ENCODE measurements around the gene PLCG1.
A peak's percentile ranks its signal among the peaks of the same experiment; 100 is the strongest.
"Not testable (repeated sequence)": the region's sequence is repeated elsewhere in the genome, so short reads cannot be mapped to it uniquely, and the experiment has no call there.

The PLCG1 gene

DNA sequence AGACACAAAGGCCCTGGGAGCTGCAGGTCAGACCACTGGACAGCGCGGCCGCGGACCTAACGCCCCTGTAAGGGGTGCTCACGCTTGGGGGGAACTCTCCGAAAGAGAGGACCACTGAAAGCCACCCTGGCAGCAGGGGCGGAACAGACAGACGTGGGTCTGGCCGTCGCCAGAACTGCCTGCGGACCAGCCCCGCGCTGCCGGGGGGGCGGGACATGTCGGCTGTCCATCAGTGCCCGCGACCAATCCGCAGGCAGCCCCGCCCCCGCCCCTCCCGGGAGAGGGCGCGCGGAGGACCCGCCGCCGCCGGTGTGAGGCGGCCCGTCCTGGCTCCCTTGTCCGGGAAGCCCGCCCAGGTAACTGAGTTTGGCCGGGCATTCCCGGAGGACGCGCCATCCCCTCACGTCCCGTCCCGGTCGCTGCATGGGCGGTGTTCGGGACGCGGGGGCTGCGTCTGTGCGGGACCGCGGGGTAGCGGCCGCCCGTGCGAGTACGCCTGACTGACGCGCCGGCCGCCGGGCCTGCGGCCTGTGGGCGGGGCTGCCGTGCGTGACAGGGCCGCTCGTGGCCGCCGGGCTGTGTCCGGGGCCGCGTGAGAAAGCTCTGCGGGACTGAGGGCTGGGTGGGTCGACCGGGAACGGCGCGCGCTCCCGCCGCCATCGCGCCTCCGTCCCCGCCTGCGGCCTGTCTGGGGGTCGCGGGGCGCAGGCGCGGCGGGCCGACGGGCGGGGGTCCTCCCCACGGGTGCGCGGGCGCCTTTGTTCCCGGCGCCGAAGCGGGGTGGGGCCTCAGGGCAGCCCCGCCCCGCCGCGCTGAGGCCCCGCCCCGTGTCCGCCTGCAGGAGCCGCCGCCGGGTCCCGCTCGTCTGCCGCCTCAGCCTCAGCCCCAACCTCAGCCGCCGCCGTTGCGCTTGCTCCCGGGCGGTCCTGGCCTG, at the start of gene PLCG1:
Gene PLCG1 (plus strand): TSS at position 864 of the 934 bp plus-strand sequence. CDS start 99 bp downstream, outside the sequence.
- DNase-seq: peak; percentile 80

DNA sequence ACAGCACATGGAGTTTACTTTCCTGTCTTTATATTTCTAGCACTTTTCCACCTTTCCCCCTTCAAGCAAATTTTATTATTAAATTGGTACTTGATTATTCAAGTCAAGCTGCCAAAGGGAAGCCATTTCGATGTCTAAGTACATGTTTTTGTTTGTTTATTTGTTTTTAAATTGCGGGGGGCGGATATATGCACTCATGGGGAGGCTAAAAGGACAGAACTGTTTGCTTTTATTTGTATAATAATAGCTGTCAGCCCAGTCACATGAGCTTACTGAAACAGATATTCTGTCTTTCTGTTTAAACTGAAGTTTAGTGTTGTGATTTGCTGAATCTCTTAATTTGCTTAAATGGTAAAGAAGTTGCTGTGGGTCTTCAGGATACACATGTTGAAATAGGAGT, 49.6 kb upstream of the PLCG1 start:
- peak; percentile 52 for DNase-seq

DNA sequence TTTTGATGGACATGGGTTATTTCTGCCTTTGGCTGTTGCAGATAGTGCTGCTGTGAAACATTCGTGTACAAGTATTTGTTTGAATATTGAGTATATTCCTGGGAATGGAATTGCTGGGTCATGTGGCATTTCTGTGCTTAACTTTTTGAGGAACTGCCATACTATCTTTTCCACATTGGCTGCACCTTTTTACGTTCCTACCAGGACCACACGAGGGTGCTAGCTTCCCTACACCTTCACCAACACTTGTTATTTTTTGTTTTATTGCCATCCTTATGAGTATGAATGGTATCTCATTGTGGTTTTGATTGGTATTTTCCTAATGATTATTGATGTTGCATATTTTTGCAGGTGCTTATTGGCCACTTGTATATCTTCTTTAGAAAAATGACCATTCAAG, 47.8 kb upstream of the PLCG1 start:
- no peak for DNase-seq

DNA sequence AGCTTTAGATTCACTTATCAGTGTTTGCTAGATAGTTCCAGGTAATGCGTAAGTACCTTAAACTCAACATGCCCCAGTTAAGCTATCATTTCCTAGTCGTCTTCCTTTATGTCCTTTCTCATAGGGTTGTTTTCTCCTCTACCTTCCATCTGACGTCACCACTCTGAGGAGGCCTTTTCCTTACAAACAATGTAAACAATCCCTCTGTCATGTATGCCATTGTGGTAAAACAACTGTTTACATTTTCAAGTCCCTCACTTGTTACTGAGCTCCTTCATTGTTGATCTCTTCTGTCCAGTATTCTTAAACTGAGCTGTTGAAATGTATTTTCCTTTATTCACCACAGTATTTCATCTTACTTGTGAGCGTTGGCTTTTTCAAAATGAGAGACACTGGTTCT, 45.4 kb upstream of the PLCG1 start:
- DNase-seq: no peak

DNA sequence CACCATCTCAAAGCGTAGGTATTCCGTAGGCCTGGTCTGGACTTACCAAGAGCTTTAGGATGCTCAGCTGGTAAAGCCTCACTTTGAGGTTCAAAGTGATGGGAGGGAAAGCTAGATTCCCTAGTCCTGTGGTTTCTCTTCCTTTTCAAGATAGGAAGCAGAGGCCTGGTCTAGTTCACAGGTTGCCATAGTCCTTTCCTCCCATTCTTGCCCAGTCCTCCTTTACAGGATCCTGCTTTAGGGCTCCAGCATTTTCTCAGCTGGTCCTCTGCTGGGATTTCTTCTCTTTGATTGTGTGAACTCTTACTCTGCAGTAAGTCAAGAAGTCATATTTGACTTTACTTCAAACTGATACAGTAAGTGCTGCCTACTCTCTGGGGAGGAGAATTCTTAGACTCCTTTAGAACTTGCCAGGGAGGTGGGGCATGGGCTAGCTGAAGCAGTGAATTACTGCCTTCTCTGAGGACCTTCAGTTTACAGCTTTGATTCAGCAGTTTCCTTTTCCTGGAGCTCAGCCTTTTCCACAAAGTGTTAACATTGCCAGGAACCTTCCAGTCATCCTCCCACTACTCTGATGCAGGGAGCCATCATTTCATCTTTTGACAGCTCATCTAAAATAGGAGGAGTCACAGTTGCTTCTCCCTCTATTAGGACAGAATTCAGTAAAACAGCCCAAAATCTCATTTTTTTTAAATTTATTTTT, 42.8 kb upstream of the PLCG1 start:
- no peak for DNase-seq

DNA sequence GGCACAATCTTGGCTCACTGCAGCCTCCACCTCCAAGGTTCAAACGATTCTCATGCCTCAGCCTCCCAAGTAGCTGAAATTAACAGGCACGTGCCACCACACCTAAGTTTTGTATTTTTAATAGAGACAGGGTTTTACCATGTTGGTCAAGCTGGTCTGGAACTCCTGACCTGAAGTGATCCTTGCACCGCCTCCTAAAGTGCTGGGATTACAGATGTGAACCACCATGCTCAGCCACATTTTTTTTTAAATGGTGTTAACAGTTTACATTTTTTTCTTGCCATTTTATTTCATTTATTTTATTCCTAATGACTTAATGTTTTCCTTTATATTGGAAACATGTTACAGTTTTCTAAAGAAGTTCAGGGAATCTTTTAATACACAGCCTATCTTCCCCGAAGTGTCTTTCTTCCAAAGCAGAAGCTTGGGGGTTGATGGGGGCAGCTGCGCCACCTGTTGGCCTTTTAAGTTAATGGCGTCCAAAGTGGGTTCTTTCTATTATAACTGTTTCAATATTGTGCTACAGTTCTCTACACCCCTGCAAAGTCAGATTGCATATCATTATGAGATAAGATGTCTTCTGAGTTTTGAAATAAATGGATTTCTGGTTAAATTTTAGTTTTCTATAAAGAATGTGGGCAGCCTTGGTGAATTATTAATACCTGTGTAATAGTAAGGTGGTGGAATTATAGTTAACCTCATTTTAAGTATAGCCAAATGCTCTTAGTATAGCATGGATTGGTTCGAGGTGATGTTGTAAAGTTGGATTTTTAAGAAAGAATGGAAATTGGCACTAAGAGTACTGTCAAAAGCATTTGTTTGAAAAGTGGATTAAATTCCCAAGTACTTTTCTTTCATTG, 42.0 kb upstream of the PLCG1 start:
- peak; percentile 38 for DNase-seq

DNA sequence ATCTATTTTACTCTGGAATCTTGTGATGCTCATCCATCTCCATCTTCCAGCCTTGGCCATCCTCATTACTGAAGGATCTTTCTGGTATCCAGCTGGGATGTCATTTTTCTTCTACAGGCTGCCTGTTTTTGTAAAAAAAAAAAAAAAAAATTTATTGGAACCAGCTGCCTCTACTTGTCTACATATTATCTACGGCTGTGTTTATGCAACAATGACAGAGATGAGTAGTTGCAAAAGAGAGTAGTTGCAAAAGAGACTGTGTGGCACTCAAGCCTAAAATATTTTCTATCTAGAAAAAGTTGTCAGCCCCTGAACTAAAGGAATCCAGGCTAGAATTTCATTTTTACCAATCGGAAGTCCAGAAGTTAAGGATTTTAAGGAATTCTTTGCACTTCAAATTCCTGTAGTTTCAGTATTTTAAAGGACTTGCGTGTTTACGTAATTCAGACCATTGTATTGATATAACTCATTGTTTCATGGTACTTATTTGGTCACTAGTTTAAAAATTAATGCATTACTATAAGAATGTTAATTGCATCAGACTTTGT, 38.6 kb upstream of the PLCG1 start:
- DNase-seq: no peak

DNA sequence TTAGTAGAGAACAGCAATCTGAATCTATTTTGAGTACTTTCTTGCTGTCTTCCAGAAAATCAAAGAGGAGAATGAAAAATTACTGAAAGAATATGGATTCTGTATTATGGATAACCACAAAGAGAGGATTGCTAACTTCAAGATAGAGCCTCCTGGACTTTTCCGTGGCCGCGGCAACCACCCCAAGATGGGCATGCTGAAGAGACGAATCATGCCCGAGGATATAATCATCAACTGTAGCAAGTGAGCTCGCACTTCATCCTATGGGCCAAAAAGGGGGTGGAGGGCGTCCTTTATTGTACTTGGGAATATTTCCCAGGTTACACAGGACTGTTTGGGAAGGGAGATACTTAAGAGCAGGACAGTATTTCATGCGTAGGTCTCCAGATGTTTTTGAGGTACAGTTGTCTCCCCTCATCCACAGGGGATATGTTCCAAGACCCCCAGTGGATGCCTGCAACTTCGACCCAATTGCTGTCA, 37.3 kb upstream of the PLCG1 start:
- no peak for DNase-seq

DNA sequence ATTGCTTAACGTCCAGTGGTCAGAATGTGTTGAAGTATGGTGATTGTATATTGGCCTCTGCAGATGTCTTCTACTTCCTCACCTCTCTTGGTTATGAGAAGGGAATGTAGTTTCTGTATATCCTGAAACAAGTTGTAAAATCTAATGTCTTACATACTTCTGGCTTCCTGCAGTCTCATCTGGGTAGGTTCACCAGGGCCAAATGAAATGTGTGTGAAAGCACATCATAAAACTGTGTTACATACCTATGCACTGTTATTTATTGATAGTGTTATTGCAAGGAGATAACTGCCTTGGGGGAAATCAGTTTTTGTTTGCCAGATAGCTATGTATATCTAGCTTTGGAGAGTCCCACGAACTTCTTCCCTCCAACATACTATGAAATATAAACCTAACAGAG, 35.7 kb upstream of the PLCG1 start:
- no peak for DNase-seq

DNA sequence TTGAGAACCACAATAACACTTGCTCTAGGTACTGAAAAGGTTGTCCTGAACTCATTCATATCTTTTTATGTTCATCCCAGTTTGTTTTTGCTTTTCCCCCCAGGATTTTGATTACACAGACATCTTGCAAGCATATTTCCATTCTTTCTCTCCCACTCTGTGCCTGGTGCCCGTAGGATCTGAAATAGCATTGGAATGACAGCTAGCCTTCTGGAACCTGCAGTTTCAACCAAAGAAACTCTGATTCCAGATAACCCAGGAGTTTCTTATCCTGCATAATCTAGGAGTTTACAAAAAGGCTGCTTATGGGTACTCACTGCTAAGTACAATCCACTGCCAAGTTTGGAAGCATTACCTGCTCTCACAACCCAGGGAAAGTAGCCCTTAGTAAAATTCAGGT, 28.8 kb upstream of the PLCG1 start:
- no peak for DNase-seq

DNA sequence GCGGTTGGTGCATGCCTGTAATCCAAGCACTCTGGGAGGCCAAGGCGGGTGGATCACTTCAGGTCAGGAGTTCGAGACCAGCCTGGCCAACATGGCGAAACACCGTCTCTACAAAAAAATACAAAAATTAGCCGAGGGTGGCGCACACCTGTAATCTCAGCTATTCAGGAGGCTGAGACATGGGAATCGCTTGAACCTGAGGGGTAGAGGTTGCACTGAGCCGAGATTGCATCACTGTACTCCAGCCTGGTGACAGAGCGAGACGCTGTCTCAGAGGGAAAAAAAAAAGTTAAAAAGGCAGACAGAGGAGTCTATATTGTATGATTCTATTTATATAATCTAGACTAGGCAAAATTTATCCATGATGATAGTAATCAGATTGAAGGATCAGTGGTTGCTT, 27.3 kb upstream of the PLCG1 start:
- no peak for DNase-seq

DNA sequence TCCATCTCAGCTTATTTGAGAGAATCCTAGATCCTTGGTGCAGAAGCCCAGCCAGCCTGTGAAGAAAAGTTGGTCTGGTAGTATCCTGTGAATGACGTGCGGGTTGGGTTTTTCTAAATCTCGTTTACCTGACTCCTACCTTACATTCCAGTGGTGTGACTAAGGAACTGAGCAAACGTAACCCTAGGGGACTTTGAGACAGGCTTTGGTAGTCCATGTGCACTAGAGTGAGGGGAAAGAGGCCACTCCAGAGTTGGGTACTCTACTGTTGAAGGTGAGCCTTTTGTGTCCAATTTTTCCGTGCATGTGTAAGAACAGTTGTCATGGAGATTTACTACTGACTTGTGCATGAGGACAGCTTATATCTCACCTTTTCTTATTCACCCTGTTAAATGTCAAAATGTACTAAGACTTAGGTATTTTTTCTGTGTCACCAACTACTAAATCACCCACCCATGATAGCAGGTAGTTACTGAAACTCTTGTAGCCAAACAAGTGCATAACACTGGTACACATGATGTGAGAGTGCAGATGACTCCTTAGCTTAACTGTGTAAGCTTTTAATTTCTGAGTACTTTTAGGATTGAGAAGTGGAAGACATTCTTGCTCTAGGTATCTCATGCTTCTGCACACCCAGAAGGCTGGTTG, 26.3 kb upstream of the PLCG1 start:
- no peak for DNase-seq

DNA sequence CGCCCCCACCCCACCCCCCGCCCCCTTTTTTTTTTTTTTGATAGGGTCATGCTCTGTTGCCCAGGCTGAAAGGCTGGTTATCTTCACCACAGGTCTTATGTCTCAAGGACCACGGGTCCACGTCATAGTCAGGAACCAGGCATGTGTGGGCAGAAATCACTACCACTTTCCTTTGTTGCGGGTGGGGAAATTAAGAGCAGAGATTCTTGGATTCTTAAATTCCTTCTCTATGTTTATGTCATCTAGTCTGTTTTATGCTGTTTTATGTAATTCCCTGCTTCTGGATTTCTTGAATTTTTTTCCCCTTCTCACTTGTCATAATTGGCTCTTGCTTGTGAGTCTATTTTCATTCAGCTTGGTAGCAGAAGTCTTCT, 25.8 kb upstream of the PLCG1 start:
- no peak for DNase-seq

DNA sequence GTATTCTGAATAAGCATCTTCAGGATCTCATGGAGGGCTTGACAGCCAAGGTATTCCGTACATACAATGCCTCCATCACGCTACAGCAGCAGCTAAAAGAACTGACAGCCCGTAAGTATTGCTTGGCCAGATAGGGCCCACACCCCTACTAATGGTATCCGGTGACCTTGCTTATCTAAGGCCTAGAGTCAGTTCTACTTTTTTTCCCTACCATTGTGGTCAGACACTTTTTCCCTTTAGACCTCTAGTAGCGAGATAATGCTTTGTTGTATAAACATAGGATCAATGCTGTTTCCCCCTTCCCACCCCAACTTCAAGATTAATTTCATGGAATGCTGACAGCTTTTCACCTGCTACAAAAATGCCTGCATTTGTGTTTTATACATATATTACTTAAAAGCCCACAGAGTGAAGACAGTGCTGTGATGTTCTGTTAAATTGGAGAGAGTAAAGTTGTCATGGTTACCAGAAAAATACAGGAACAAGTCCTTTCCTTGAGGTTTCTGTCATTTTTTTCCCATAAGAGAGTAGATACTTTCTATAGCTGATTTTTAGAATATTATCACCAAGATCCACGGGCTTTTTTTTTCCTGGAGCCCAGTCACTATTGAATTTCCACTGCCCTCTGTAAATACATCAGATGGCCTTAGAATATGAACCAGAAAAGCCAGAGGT, 20.9 kb upstream of the PLCG1 start:
- DNase-seq: no peak

DNA sequence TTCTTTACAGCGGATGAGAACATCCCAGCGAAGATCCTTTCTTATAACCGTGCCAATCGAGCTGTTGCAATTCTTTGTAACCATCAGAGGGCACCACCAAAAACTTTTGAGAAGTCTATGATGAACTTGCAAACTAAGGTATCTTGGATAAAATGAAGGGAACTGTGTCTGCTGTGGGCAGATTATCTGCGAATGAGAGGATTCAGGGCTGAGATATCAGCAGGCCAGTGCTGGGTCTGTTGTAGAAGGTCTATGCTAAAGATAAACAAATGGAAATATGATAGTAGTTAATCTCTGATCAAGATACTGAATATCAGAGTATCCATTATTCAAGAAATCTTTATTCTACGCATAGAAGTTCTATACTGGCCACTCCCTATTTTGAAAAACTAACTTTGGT, 19.2 kb upstream of the PLCG1 start:
- DNase-seq: not testable (repeated sequence)

DNA sequence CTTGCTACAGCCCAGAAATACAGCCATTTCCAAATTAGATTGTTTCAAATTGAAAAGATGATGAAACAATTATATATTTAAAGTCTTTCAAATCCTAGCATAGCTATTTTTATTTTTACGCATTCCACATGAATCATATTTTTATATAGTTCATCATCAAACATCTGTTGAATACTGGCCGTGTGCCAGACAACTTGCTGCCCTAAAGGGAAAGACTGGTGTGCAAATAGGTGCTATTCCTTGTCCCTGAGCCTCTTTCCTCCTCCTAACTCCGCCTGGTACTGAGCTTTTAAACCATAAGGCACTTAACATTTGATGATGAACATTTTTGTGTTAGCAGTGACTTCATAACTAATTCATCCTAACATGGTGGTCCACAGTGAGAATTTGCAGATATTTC, 18.7 kb upstream of the PLCG1 start:
- no peak for DNase-seq

DNA sequence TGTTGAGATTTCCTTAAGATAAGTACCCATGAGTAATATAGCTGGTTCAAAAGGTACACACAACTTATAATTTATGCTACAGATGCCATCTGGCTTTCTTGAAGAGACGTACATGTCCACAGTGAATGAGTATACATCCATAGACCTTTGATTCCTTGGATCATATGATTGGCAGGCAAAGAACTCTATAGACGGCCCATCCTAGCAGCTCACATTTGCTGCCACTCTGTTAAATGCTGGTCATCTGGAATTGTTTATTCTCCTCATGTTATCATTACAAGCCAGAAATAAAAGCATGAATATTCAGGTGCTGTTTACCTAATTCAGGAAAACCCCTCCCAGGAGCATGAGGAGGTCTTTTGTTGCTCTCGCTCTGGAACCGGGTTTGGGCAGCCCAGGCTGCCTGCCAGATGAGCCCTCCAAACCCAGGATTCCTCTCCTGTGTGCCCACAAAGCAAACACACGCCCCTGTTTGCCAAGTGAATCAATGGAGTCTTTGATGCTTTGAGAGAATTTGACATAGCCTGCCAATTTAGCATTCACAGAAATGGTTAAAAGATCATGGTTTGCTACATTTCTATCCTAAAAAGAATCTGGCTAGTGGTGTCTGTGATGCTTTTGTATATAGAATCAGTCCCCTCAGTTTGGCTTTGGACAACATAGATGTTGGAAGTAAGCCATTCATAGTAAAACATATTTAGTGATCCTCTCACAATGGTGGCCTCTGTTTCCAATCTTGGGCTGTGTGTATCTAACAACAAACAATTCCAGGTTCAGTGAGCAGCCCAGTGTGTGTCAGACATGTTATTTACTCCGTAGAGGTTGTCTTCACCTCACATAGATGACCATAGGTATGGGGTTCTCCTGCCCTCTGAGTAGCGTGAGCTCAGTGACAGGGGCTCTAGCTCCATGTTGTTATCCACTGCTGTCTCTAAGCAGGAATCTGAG, 17.5 kb upstream of the PLCG1 start:
- peak; percentile 78 for DNase-seq

DNA sequence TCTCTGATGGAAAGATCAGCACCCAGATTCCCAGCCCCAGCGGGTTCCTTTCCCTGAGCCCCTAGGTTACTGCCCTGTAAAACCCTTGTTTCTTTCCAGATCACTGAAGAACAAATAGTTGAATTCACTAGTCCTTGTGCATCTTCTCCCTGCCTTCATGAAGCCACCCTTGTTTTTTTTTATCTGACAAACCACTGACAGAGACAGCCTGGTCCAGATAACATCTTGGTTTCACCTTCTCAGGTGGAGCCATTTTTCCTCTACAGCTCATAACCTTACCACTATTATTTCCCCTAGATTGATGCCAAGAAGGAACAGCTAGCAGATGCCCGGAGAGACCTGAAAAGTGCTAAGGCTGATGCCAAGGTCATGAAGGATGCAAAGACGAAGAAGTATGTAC, 15.9 kb upstream of the PLCG1 start:
- DNase-seq: no peak

DNA sequence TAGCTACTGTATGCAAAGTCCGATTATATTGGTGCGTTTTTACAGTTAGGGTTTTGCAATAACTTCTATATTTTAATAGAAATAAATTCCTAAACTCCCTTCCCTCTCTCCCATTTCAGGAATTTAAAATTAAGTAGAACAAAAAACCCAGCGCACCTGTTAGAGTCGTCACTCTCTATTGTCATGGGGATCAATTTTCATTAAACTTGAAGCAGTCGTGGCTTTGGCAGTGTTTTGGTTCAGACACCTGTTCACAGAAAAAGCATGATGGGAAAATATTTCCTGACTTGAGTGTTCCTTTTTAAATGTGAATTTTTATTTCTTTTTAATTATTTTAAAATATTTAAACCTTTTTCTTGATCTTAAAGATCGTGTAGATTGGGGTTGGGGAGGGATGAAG, 13.7 kb upstream of the PLCG1 start:
- DNase-seq: no peak

DNA sequence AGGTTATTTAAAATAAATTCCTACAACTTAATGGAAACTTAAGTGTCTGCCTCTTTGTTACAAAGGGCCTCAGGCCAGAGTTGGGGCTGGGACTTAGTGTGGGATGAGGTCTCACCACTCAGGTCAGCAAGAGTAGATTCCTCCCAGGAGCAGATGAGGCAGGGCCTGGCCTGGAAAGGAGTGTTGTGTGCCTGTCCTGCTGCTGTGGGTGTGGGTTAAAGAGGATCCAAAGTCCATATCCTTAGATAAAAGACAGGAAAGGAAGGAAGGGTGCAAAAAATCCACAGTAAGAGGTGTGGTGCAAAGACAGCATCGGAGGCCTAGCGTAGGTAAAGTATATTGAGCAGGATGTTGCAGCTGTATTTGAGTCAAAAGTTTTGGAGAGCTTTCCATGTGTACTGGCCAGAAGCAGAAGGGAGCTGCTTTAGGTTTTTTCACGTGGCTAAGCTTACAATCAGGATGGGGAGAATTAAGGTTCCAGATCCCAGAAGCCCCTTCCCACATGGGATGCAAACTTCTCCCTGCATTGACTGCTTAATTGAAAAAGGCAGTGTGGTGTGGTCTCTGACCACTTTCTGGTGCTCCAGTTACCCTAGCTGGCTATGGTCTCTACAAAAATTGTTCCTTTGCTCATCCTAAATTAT, 12.8 kb upstream of the PLCG1 start:
- no peak for DNase-seq

Measured in NCI-H1092 treated with DMSO at 0.1 percent for 48 hours (cell line).